Loucy (cell line): ENCODE measurements around the gene SAP30BP.
A peak's percentile ranks its signal among the peaks of the same experiment; 100 is the strongest.

Experiments used
- EZH2phosphoT487 ChIP-seq: fragments of 200-600 bp; IDR thresholded peaks from 2 replicates; pipeline ENCODE4 v1.6.1; 2018; ENCODE audit warnings: antibody characterized with exemption, mild to moderate bottlenecking, moderate library complexity, borderline replicate concordance
- TF ChIP-seq, protein P1 (sequence below): fragments of 200-600 bp; sonication (generic); conservative IDR thresholded peaks from 2 replicates; pipeline ENCODE4 v1.5.1; 2014; ENCODE audit warnings: mild to moderate bottlenecking, antibody characterized with exemption, low read length

DNA sequence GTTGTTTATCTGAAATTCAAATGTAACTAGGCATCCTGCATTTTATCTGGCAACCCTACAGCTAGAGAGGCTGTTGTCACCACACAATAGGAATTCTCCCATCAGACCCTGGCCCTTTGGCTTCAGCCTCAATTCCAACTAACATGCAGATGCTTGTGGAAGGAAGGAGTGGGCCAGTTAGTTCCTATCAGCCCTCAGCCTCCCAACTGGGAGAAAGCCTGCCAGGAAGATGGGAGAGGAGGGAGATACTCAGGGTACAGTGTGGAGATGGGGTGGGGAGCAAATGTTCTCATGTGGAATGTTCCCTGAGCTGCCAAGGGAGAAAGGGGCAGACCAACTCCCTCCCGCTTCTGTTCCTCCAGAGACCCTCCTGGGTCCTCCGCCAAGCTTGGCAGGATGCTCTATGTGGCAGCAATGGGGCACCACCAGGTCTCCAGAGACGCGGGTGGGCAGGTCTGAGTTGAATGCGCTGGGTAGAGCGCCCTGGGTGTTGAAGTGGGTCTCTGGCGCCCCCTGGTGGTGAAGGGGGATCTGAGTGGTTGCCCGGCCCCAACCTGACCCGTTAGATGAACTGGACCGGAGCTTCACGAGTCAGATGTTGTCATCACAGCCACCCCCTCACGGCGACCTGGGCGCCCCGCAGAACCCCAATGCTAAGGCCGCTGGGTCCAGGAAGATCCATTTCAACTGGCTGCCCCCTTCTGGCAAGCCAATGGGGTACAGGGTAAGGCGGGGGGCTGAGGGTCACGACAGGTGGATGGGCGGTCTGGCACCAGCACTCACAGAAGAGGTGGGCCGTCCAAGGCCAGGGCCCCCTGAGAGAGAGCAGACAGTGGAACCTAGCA lies 82.6 kb downstream of the SAP30BP start:
- TF ChIP-seq, protein P1, sequence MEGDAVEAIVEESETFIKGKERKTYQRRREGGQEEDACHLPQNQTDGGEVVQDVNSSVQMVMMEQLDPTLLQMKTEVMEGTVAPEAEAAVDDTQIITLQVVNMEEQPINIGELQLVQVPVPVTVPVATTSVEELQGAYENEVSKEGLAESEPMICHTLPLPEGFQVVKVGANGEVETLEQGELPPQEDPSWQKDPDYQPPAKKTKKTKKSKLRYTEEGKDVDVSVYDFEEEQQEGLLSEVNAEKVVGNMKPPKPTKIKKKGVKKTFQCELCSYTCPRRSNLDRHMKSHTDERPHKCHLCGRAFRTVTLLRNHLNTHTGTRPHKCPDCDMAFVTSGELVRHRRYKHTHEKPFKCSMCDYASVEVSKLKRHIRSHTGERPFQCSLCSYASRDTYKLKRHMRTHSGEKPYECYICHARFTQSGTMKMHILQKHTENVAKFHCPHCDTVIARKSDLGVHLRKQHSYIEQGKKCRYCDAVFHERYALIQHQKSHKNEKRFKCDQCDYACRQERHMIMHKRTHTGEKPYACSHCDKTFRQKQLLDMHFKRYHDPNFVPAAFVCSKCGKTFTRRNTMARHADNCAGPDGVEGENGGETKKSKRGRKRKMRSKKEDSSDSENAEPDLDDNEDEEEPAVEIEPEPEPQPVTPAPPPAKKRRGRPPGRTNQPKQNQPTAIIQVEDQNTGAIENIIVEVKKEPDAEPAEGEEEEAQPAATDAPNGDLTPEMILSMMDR: peak; percentile 97
- no peak for TF ChIP-seq EZH2phosphoT487
